SK-N-SH treated with all-trans-retinoic acid at 6 μM for 48 hours (cell line): ENCODE measurements around the gene EYA4.

Experiments used
- ATAC-seq: fragments of 200-7000 bp; cut with Tn5 transposase; 3 replicates; pipeline ENCODE4 v1.9.1; 2020; ENCODE audit warnings: mild to moderate bottlenecking, moderate library complexity
- ARNTL ChIP-seq: fragments of 450-650 bp; formaldehyde crosslinking; IDR thresholded peaks from 2 replicates; pipeline ENCODE4 v1.5.0; 2020; ENCODE audit warnings: low read depth, mild to moderate bottlenecking, moderate library complexity, borderline replicate concordance
- BACH2 ChIP-seq: fragments of 250-450 bp; sonication (Bioruptor Pico); IDR thresholded peaks from 2 replicates; pipeline ENCODE4 v1.9.0; 2021; ENCODE audit warnings: mild to moderate bottlenecking, borderline replicate concordance
- CREB5 ChIP-seq: fragments of 250-450 bp; sonication (Bioruptor Pico); IDR thresholded peaks from 2 replicates; pipeline ENCODE4 v1.5.1; 2020; ENCODE audit warnings: low read depth, mild to moderate bottlenecking, moderate library complexity
- CSDC2 ChIP-seq: fragments of 250-450 bp; sonication (Bioruptor Pico); IDR thresholded peaks from 2 replicates; pipeline ENCODE4 v1.5.0; 2020; ENCODE audit warnings: mild to moderate bottlenecking, moderate library complexity
- CSRNP3 ChIP-seq: fragments of 250-450 bp; sonication (Bioruptor Pico); IDR thresholded peaks from 2 replicates; pipeline ENCODE4 v1.5.1; 2021; ENCODE audit warnings: mild to moderate bottlenecking, moderate library complexity
- ESRRG ChIP-seq: fragments of 250-450 bp; sonication (Bioruptor Pico); IDR thresholded peaks from 2 replicates; pipeline ENCODE4 v1.6.1; 2021; ENCODE audit warnings: mild to moderate bottlenecking
- GLIS3 ChIP-seq: fragments of 250-450 bp; sonication (Bioruptor Pico); IDR thresholded peaks from 2 replicates; pipeline ENCODE4 v1.5.0; 2020; ENCODE audit warnings: mild to moderate bottlenecking, moderate library complexity
- ISL1 ChIP-seq: fragments of 250-450 bp; sonication (Bioruptor Pico); IDR thresholded peaks from 2 replicates; pipeline ENCODE4 v2.1.2; 2022; ENCODE audit warnings: mild to moderate bottlenecking, moderate library complexity
- OSR1 ChIP-seq: fragments of 250-450 bp; sonication (Bioruptor Pico); IDR thresholded peaks from 2 replicates; pipeline ENCODE4 v1.8.0; 2022; ENCODE audit warnings: moderate library complexity, mild to moderate bottlenecking, inconsistent platforms
- POU6F1 ChIP-seq: fragments of 250-450 bp; sonication (Bioruptor Pico); IDR thresholded peaks from 2 replicates; pipeline ENCODE4 v1.8.0; 2021; ENCODE audit warnings: low read depth, mild to moderate bottlenecking, moderate library complexity, borderline replicate concordance
- PPARA ChIP-seq: fragments of 250-450 bp; sonication (Bioruptor Pico); IDR thresholded peaks from 2 replicates; pipeline ENCODE4 v1.5.0; 2020; ENCODE audit warnings: mild to moderate bottlenecking, borderline replicate concordance
- RARB ChIP-seq: fragments of 250-450 bp; sonication (Bioruptor Pico); IDR thresholded peaks from 2 replicates; pipeline ENCODE4 v1.8.0; 2021; ENCODE audit warnings: mild to moderate bottlenecking, moderate library complexity
- SNAI2 ChIP-seq: fragments of 250-450 bp; sonication (Bioruptor Pico); IDR thresholded peaks from 2 replicates; pipeline ENCODE4 v1.5.0; 2020; ENCODE audit warnings: mild to moderate bottlenecking, moderate library complexity
- TCF4 ChIP-seq: fragments of 250-450 bp; sonication (Bioruptor Pico); IDR thresholded peaks from 2 replicates; pipeline ENCODE4 v1.8.0; 2021; ENCODE audit warnings: mild to moderate bottlenecking, moderate library complexity, borderline replicate concordance
- TOX ChIP-seq: fragments of 250-450 bp; sonication (Bioruptor Pico); IDR thresholded peaks from 2 replicates; pipeline ENCODE4 v1.8.0; 2021; ENCODE audit warnings: mild to moderate bottlenecking, moderate library complexity, borderline replicate concordance
- TSHZ2 ChIP-seq: fragments of 250-450 bp; sonication (Bioruptor Pico); IDR thresholded peaks from 2 replicates; pipeline ENCODE4 v1.5.0; 2020; ENCODE audit warnings: mild to moderate bottlenecking, moderate library complexity
- ZC3H10 ChIP-seq: fragments of 250-450 bp; sonication (Bioruptor Pico); IDR thresholded peaks from 2 replicates; pipeline ENCODE4 v1.5.1; 2021; ENCODE audit warnings: mild to moderate bottlenecking, moderate library complexity
- ZFP3 ChIP-seq: fragments of 250-450 bp; sonication (Bioruptor Pico); IDR thresholded peaks from 2 replicates; pipeline ENCODE4 v1.5.0; 2020; ENCODE audit warnings: mild to moderate bottlenecking, moderate library complexity
- ZFP30 ChIP-seq: fragments of 450-650 bp; formaldehyde crosslinking; IDR thresholded peaks from 2 replicates; pipeline ENCODE4 v1.5.0; 2022; ENCODE audit warnings: mild to moderate bottlenecking, moderate library complexity
- ZNF565 ChIP-seq: fragments of 450-650 bp; formaldehyde crosslinking; conservative IDR thresholded peaks from 2 replicates; pipeline ENCODE4 v1.5.0; 2020; ENCODE audit warnings: low read depth, mild to moderate bottlenecking, moderate library complexity
- ZNF70 ChIP-seq: fragments of 450-650 bp; formaldehyde crosslinking; IDR thresholded peaks from 2 replicates; pipeline ENCODE4 v1.5.0; 2020; ENCODE audit warnings: mild to moderate bottlenecking, moderate library complexity
- ZNF8 ChIP-seq: fragments of 450-650 bp; formaldehyde crosslinking; IDR thresholded peaks from 2 replicates; pipeline ENCODE4 v1.5.0; 2020; ENCODE audit warnings: mild to moderate bottlenecking, moderate library complexity

EYA4 gene

GRCh38 chr6:133353061-133353460, 111.9 kb downstream of the EYA4 start:
- ATAC-seq = no peak
- TF ChIP-seq ZFP3 (CRISPR knock-in tag) (no peak), OSR1 (CRISPR knock-in tag) (no peak), SNAI2 (CRISPR knock-in tag) (no peak), ZC3H10 (no peak), ARNTL (no peak), CREB5 (CRISPR knock-in tag) (no peak), POU6F1 (CRISPR knock-in tag) (no peak), RARB (no peak), CSRNP3 (CRISPR knock-in tag) (no peak), BACH2 (CRISPR knock-in tag) (no peak), TSHZ2 (CRISPR knock-in tag) (no peak), ZNF8 (CRISPR knock-in tag) (no peak), TCF4 (no peak), ZFP30 (CRISPR knock-in tag) (no peak), ZNF565 (CRISPR knock-in tag) (no peak), CSDC2 (CRISPR knock-in tag) (no peak), ZNF70 (CRISPR knock-in tag) (no peak), ISL1 (CRISPR knock-in tag) (no peak), PPARA (CRISPR knock-in tag) (no peak)

GRCh38 chr6:133355922-133356321, 114.8 kb downstream of the EYA4 start:
- no peak for TF ChIP-seq ZFP3 (CRISPR knock-in tag)
- TF ChIP-seq OSR1 (CRISPR knock-in tag) = no peak
- no peak for TF ChIP-seq ZNF565 (CRISPR knock-in tag)
- no peak for TF ChIP-seq SNAI2 (CRISPR knock-in tag)
- TF ChIP-seq ESRRG (CRISPR knock-in tag) = no peak
- no peak for TF ChIP-seq RARB
- no peak for TF ChIP-seq ZFP30 (CRISPR knock-in tag)
- TF ChIP-seq ZNF8 (CRISPR knock-in tag) = no peak
- ATAC-seq = no peak

GRCh38 chr6:133358574-133359150, 117.5 kb downstream of the EYA4 start:
- no peak for ATAC-seq
- TF ChIP-seq ZNF565 (CRISPR knock-in tag) = no peak
- TF ChIP-seq CREB5 (CRISPR knock-in tag) = no peak
- no peak for TF ChIP-seq ZFP3 (CRISPR knock-in tag)
- no peak for TF ChIP-seq ESRRG (CRISPR knock-in tag)
- no peak for TF ChIP-seq ISL1 (CRISPR knock-in tag)
- no peak for TF ChIP-seq RARB
- TF ChIP-seq ZNF8 (CRISPR knock-in tag) = no peak
- TF ChIP-seq ZNF70 (CRISPR knock-in tag) = no peak
- TF ChIP-seq TOX (CRISPR knock-in tag) = no peak
- no peak for TF ChIP-seq ARNTL
- no peak for TF ChIP-seq CSDC2 (CRISPR knock-in tag)
- no peak for TF ChIP-seq ZC3H10
- no peak for TF ChIP-seq TSHZ2 (CRISPR knock-in tag)
- no peak for TF ChIP-seq ZFP30 (CRISPR knock-in tag)
- TF ChIP-seq SNAI2 (CRISPR knock-in tag) = no peak
- TF ChIP-seq PPARA (CRISPR knock-in tag) = no peak
- TF ChIP-seq GLIS3 (CRISPR knock-in tag) = no peak
